Measurements from ENCODE around the gene DTHD1. TPM values are rescaled to one million over a fixed set of nuclear protein-coding genes. Genes with fewer than 3 reads are reported as not detected.
A peak's percentile ranks its signal among the peaks of the same experiment; 100 is the strongest.

Gene DTHD1
- total RNA-seq, 4 donors from 2014 or later, result 0.68 to 1.3 TPM; not detected in 2

DNA sequence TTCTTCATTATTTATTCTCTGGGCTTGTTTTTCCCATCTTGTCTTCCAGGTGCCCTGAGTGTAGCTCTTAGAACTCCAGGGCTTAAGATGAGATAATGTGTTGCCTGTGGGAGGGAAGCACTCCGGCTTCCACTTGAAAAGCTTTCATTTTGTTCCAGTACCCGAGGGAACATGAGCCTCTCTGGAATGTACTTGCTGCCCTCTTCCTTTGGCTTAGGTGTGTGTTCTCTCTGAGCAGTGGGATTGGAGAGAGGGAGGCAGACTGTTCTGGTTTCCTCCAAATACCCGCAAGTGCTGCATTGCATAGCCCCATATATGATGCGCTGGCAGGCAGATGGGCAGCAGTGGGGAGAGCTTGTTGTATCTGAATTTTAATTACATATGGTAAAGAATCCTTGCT lies 861 bp upstream of the DTHD1 start:
- H3K27ac ChIP-seq, result no peak overlapping the region
- in situ Hi-C loops (cut with MboI; ENCODE audit: low pct_ligation_motif_present in 1 of 4, low pct_unique_long_range_greater_than_20kb in 1 of 4, low sequenced_read_pairs in 3 of 4), result no loop called here
- TF ChIP-seq POLR2A (IDR thresholded peaks at IDR 0.05), result no peak
- TF ChIP-seq, protein P1, sequence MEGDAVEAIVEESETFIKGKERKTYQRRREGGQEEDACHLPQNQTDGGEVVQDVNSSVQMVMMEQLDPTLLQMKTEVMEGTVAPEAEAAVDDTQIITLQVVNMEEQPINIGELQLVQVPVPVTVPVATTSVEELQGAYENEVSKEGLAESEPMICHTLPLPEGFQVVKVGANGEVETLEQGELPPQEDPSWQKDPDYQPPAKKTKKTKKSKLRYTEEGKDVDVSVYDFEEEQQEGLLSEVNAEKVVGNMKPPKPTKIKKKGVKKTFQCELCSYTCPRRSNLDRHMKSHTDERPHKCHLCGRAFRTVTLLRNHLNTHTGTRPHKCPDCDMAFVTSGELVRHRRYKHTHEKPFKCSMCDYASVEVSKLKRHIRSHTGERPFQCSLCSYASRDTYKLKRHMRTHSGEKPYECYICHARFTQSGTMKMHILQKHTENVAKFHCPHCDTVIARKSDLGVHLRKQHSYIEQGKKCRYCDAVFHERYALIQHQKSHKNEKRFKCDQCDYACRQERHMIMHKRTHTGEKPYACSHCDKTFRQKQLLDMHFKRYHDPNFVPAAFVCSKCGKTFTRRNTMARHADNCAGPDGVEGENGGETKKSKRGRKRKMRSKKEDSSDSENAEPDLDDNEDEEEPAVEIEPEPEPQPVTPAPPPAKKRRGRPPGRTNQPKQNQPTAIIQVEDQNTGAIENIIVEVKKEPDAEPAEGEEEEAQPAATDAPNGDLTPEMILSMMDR (IDR thresholded peaks at IDR 0.05), result no peak
- no peak for TF ChIP-seq POLR2AphosphoS5 (IDR thresholded peaks at IDR 0.05)
- no peak for TF ChIP-seq EP300 (IDR thresholded peaks at IDR 0.05; ENCODE audit: low read depth)

DNA sequence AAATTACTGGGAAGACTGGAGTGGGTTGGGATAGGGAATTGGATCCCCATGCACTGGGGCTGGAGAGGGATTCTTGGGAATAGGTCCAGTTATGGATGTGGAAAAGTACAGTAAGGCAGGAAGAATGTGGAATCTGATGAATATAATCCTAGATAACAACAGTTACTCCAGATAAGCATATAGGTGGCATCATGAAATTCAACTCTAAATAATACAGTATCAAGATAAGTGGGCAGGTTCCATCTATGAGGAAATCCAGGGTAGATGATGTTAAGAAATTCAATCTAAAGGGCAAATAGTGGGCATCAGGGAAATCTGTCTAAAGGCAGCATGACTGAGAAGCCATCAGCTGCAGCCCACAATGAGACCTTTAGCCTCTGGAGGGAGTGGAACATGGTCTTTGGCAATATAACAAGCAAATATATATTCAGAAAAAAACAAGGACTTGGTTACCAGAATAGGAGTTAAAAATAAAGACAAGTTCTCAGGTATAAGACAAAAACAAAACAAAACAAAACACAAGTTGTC lies 1.2 kb downstream of the DTHD1 start:
- intact Hi-C loops (cut with DNase I; ENCODE audit: low total_unique reads), result no loop called here

More for the DNA sequence above, 861 bp upstream of the DTHD1 start:
- Histone ChIP-seq H3K27me3 (no peaks in the 10 kb centered on the region), H3K4me1 (no peaks in the 10 kb centered on the region), H3K36me3 (no peaks in the 10 kb centered on the region), H3K9me3 (no peaks in the 10 kb centered on the region), H3K4me3 (no peak overlapping the region)
- intact Hi-C loops (cut with DNase I; ENCODE audit: low total_unique reads), result no loop called here
- 65 to 100% methylated on average over 1 to 4 of the region's 4 CpGs for WGBS, 2 donors (ENCODE audit: low coverage in 1 of 2)
- no peak for DNase-seq

DNA sequence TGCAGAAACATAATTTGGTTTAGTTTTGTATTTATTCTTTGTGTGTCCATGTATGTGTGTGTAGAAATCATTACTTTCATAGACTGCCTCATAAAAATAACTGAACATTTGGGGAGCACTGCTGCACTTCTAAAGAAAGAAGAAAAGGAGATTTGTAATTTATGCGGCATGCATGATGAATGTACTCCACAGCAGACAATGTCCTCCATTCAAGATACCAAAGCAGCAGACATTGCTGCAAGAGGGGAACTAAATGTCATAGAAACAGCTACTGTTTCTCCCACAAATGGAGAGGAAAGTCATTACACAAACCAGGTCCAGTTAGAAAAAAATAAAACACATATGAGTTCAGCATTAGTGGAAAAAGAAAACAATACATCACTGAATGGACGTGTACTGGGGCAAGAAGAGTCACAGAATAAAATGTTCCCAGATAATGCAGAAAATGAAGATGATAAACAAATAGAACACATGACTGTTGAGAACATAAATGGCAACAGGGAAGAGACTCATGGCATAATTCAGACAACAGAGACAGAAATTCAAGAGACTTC lies 2.6 kb downstream of the DTHD1 start:
- intact Hi-C loops (cut with DNase I; ENCODE audit: low total_unique reads), result no loop called here
- in situ Hi-C loops (cut with MboI; ENCODE audit: low pct_ligation_motif_present in 1 of 4, low pct_unique_long_range_greater_than_20kb in 1 of 4, low sequenced_read_pairs in 3 of 4), result no loop called here
- 69 to 84% methylated on average over 2 of the region's 2 CpGs for WGBS, 2 donors (ENCODE audit: low coverage in 1 of 2)
- H3K27ac ChIP-seq, result peak overlapping the region in 1 of 4 donors; percentile 13
- H3K36me3 ChIP-seq, result no peaks in the 10 kb centered on the region
- no peak for TF ChIP-seq POLR2AphosphoS5 (IDR thresholded peaks at IDR 0.05)
- TF ChIP-seq EP300 (IDR thresholded peaks at IDR 0.05; ENCODE audit: low read depth), result no peak
- TF ChIP-seq POLR2A (IDR thresholded peaks at IDR 0.05), result no peak
- TF ChIP-seq, protein P1 (IDR thresholded peaks at IDR 0.05), result no peak
- peaks cover 0 to 6% (median 0%) of the 10 kb centered on the region in 4 donors for H3K4me1 ChIP-seq
- H3K9me3 ChIP-seq, result no peaks in the 10 kb centered on the region
- no peaks in the 10 kb centered on the region for H3K27me3 ChIP-seq
- H3K4me3 ChIP-seq, result no peak overlapping the region
- DNase-seq, result no peak

More for the DNA sequence above, 1.2 kb downstream of the DTHD1 start:
- Histone ChIP-seq H3K27ac (no peak overlapping the region), H3K9me3 (no peaks in the 10 kb centered on the region), H3K27me3 (no peaks in the 10 kb centered on the region), H3K36me3 (no peaks in the 10 kb centered on the region), H3K4me1 (peaks cover 0 to 6% (median 0%) of the 10 kb centered on the region in 4 donors), H3K4me3 (no peak overlapping the region)
- no peak for DNase-seq
- TF ChIP-seq POLR2A (IDR thresholded peaks at IDR 0.05), result no peak
- TF ChIP-seq, protein P1 (IDR thresholded peaks at IDR 0.05), result no peak
- TF ChIP-seq EP300 (IDR thresholded peaks at IDR 0.05; ENCODE audit: low read depth), result no peak
- TF ChIP-seq POLR2AphosphoS5 (IDR thresholded peaks at IDR 0.05), result no peak
- in situ Hi-C loops (cut with MboI; ENCODE audit: low pct_ligation_motif_present in 1 of 4, low pct_unique_long_range_greater_than_20kb in 1 of 4, low sequenced_read_pairs in 3 of 4), result no loop called here

- 45 to 60% methylated on average over 5 to 6 of the region's 6 CpGs for WGBS, 2 donors (ENCODE audit: low coverage in 1 of 2)
- peak; percentile 9 for DNase-seq
These were observed 4.5 kb downstream of the DTHD1 start for GRCh38 chr4:36285784-36286480.

More at GRCh38 chr4:36285784-36286480, 4.5 kb downstream of the DTHD1 start:
- in situ Hi-C loops (cut with MboI; ENCODE audit: low pct_ligation_motif_present in 1 of 4, low pct_unique_long_range_greater_than_20kb in 1 of 4, low sequenced_read_pairs in 3 of 4), result no loop called here
- Histone ChIP-seq H3K4me1 (peaks cover 0 to 6% (median 2%) of the 10 kb centered on the region in 4 donors), H3K27ac (peak overlapping the region in 3 of 4 donors; percentile 37 to 66 (median 38)), H3K36me3 (no peaks in the 10 kb centered on the region), H3K4me3 (no peak overlapping the region), H3K27me3 (no peaks in the 10 kb centered on the region), H3K9me3 (no peaks in the 10 kb centered on the region)
- TF ChIP-seq, protein P1 (IDR thresholded peaks at IDR 0.05), result no peak
- TF ChIP-seq EP300 (IDR thresholded peaks at IDR 0.05; ENCODE audit: low read depth), result no peak
- peak in 2 of 3 donors; percentile 8 to 39 for TF ChIP-seq POLR2AphosphoS5 (IDR thresholded peaks at IDR 0.05)
- TF ChIP-seq POLR2A (IDR thresholded peaks at IDR 0.05), result no peak
- intact Hi-C loops (cut with DNase I; ENCODE audit: low total_unique reads), result no loop called here
